Measurements from ENCODE around the gene RNF151. TPM values are rescaled to one million over a fixed set of nuclear protein-coding genes. Genes with fewer than 3 reads are reported as not detected.

RNF151 gene
- total RNA-seq, 1 experiment from 2014 or later: not detected

DNA sequence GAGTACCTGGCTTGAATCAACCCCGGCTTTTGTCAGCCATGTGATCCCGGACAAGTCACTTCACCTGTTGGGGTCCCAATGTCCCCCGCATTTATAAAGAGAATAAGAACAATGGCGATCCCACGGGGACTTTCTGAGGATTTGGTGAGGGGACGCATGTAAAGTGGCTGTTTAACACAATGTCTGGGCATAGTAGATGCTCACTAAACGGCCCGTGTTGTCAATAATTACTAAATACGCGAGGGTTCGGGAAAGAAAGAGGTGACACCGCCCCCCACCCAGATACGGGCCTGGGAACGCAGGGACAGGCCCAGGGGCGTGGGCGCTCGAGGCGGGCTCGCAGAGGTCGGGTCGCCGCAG, 24.9 kb downstream of the RNF151 start:
- DNase-seq (ENCODE audit: low read depth): no peak

DNA sequence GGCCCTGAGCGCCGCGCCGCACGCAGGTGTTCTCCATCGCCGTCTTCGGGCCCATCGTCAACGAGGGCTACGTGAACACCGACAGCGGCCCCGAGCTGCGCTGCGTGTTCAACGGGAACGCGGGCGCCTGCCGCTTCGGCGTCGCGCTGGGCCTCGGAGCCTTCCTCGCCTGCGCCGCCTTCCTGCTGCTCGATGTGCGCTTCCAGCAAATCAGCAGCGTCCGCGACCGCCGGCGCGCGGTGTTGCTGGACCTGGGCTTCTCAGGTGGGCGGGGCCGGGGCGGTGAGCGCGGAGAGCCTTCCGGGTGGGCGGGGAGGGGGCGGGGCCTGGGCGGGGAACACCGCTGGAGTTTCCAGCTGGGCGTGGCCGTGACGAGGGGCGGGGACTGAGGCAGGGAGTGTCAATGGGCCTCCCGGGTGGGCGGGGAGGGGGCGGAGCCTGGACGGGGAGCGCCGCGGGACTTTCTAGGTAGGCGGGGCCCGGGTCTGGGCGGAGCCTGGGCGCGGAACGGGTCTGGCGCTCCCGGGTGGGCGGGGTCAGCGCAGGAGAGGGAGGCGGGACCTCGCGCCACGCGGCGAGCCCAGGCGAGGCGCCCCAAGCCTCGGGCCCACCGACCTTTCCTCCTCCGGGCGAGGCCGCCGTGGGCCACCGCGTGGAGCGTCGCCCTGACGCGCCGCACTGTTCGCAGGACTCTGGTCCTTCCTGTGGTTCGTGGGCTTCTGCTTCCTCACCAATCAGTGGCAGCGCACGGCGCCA, 25.5 kb downstream of the RNF151 start:
- peak; percentile 74 for DNase-seq (ENCODE audit: low read depth)

DNA sequence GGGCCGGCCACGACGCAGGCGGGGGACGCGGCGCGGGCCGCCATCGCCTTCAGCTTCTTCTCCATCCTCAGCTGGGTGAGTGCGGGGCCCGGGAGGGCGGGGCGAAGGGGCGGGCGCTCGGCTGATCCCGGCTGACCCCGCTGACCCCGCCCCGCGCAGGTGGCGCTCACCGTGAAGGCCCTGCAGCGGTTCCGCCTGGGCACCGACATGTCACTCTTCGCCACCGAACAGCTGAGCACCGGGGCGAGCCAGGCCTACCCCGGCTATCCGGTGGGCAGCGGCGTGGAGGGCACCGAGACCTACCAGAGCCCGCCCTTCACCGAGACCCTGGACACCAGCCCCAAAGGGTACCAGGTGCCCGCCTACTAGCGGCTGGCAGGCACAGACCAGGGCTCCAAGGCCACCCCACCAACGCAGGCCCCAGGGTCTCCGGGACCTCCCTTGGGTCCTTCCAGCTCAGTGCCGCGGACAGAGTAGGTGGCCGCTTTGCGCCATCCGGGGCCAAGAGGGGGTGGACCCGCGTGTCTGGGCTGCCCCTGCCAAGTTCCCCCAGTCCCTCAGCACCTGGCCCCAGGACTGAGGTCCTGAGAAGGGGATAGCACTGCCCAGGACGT, 26.2 kb downstream of the RNF151 start:
- no peak for DNase-seq (ENCODE audit: low read depth)

DNA sequence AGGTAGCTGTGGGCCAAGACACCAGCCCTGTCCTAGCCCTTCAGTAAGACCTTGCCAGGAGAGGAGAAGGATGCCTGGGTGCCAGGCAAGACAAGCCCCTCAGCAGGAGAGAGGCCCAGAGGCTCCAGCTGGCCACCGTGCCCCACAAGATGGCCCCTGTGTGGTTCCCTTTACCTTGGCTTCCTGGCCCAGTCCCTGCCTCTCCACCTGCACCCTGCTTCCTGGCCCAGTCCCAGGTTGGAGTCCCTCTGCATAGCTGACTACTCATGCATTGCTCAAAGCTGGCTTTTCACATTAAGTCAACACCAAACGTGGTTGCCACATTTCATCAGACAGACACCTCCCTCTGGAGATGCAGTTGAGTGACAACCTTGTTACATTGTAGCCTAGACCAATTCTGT, 27.1 kb downstream of the RNF151 start:
- DNase-seq (ENCODE audit: low read depth): no peak

DNA sequence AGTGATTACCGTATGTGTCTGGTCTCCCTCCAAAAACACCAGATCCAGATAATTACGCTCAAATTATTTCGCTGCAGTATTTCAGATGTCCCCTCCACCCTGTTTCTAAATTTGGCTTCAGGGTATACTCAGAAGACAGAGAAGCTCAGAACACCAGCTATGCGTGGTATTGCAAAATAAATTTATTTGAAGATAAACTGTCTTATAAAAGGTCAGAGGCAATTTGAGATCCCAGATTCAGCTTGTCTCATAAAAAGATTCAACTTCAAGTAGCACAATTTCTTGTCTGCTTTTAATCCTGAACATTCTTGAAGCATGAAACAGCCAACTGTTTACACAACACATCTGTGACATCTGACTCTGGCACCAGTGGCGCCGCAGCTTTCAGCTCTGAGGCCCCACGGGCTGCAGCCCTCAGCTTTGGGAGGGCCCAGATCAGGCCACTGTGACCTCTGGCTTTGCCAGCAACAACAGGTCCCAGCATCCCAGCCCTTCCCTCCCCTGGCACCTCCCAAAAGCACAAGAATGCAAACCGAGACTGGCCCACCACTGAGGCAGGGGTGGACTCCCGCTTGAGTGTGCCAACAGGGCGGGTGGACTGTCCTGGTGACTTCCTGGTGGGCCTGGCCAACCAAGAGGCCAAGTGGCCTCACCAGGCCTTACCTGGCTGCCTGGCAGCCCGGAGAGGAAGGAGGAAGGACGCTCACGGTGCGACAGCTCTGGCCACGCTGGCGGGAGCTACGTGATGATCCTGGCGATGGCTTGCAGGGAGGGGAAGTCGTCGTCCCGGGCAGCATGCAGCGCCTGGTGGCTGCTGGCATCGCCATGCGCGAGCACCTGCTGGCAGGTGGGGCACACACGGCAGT, 31.1 kb downstream of the RNF151 start:
- DNase-seq (ENCODE audit: low read depth): peak; percentile 32

DNA sequence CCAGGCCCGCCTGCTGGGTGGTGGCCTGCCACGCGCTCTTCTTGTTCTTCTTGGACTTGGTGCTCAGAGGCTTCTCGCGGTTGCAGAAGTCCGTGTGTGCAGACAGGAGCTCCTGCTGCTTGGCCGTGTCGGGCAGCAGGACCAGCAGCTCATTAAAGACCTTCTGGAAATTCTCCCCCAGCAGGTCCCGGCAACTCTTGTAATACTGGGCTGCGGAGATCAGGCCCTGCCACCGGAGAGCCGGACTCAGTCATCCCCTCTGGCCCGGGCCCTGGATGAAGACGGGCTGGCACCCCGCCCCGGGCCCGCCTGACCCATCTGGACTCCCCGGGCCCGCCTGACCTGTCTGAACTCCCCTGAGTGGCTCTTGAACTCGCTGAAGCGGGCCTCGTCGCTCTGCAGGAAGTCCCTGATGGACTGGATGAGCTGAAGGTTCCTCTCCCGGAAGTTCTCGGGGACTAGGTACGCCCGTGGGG, 31.7 kb downstream of the RNF151 start:
- no peak for DNase-seq (ENCODE audit: low read depth)

DNA sequence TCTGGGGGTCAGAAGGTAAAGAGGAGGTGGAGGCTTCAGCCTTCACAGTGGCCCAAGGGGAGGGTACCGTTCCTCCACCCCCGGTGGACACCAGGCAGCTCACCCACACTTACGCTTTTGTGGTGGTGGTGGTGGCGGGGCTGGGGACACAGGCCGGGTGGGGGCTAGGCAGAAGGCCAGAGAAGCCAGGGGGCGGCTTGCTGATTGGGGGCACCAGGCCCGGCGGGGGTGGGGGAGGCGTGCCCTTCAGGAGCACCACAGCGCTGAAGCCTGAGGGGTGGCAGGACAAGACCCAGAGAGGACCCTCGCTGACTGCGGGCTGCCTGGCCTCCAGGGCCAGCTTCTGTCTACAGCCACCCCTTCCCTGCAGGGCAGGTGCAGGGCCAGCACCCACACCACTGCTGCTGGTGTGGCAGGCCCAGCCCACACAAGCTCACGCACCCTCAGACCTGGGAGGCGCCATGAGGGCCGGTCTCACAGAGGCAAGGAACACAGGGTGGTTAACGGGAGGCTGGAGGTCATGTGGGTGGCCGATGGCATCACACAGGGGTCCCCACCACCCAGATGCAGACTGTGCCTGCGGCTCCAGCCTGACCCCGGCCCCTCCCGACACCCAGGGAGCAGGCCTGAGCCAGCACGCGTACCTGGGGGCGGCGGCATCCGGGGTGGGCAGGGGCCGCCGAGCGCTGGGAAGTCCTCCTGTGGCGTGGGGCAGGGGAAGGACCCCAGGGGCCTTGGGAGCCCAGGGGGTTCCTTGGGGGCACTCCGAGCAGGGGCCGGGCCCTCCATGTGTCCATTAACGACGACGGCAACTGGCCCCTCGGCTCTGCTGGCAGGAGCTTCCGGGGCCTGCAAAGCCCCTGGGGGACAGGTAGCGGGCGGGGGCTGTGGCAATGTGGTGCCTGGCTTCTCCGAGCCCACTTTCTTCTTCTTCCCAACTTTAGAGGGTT, 32.5 kb downstream of the RNF151 start:
- no peak for DNase-seq (ENCODE audit: low read depth)

DNA sequence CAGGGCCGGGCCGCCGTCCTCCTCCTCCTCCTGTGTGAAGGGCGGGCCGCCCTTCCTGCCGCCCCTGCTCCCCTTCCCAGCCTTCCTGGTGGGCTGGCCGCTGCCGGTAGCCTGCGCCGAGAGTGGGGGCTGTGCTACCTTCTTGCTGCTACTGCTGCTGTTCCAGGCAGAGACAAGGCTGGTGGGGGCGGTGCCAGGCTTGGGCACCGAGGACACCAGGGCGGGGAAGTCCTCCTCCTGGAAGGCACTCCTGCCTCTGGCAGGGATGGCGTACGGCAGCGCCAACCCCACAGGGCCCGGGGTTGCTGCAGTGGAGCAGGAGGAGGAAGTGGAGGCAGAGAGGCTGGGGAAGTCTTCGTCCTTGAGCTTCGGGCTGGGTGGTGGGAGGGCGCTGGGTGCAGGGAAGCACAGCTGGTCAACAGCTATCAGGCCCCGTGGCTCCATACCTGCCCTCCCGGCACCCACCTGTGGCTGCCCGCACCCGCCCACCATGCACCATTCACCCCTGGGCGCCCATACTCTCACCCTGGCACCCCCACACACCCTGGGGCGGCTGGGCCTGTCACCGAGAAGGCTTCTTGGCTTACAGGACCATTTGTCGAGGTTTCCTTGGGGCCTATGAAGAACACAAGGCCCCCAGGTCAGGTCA, 33.3 kb downstream of the RNF151 start:
- no peak for DNase-seq (ENCODE audit: low read depth)

DNA sequence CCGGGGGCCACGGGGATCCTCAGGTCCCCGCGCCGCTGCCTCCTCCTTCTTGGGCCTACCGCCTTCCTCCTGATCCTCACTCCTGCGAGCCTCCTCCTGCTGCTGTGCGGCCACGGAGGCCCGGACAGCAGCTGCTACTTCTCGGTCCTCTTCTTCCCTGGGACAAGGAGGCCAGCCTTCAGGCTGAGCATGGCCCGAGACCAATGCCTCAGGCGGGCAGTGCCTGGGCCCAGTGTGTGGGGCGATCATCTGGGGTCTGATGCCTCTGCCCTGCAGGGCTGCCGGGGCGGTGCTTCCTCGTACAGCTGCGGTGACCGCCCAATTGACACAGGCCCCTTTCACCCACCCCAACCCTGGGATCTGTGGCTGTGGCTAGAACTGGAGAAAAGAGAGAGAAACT, 34.4 kb downstream of the RNF151 start:
- DNase-seq (ENCODE audit: low read depth): no peak

DNA sequence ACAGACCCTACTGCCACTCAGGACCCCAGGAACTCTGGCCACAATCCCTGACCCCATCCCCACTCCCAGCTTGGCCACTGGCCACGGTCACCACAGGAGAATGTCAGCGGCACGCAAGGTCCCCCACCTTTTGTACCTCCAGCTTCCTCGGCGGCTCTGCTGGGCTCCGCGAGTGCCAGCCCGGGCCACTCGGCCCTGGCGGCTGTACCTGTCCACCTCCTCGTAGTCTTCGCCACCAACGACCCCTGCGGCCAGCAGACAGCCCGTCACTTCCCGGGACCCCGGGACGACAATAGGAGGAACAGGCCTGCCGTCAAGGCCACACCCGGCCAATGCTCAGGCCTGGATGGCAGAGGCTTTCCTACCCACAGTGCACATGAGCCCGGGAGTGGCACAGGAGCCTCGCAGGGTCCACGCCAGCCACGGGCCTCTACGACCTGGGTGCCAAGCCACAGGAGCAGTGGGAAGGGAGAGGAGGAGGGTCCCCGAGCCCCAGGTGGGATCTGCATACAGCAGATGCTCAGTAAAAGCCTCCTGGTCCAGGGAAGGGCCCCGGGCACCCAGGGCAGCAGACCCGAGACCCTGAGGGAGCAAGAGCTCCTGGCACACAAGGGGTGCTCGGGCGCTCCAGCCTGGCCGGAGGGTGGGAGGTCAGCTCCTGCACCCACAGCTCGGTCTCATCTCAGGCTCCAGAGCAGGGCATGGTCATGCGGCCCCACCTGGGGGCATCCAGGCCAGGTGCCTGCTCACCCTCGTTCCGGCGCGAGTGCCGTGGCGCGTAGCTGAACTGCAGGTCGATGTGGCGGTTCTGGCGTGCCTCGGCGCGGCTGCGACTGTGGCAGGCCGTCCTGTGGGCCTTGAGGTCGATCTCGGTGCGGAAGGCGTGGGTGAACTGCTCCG, 35.0 kb downstream of the RNF151 start:
- no peak for DNase-seq (ENCODE audit: low read depth)

DNA sequence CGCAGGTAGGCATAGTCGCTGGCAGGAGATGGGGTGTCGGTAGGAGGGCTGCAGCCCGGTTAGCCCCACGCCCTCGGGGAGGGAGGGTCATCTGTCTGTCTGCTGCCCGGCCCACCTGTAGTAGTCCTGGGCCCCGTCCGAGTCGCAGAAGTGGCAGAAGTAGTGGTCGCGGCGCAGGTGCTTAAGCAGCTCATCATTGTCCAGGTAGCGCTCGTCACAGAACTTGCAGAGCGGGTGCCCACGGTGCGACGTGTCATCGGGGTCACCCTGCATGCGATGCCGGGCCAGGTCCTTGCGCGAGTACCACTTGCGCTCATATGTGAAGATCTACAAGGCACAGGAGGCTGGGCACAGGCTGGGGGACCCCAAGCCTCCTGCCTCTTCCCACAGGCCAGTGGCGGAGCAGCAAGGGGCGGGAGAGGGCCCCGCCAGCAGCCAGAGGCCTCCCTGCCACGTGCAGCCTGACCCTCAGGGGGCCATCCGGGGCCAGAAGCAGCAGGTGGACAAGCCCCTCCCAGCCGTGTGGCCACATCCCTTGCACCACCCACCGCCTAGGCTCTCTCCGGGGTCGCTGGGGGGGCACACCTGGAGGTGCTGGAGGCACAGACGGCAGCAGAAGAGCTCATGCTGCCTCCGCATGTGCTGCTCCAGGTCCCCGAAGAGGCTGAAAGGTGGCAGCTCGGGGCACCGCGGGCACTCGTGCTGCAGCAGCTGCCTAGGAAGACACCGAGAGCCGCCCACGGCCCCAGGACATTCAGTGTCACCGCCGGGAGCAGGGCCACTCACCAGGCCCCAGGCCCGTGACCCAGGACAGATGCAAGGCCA, 36.0 kb downstream of the RNF151 start:
- DNase-seq (ENCODE audit: low read depth): no peak

DNA sequence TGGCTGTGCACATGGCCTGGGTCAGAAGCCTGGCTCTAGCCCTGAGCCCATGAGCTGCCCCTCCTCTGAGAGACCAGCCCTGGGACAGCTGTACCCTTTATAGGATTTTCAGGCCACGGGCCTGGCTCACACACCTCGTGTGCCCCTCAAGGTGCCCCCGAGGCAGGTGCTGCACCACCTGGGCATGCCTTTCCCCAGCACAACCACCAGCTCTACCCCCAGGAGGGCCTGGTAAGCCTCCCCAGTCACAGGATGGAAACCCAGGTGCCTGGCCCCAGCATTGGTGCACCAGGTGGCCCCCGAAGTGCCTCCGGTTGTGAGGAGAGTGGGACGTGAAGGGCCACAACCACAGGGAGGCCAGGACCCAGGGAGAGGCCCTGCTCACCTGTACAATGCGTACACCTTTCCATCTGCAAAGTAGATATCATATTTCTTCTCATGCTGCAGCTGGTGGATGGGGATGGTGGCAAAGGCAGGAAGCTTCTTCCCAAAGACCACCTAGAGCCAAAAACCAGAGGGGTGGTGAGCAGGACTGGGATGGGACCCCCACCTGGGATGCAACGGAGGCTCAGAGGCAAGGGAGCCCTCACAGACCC, 36.7 kb downstream of the RNF151 start:
- DNase-seq (ENCODE audit: low read depth): no peak

DNA sequence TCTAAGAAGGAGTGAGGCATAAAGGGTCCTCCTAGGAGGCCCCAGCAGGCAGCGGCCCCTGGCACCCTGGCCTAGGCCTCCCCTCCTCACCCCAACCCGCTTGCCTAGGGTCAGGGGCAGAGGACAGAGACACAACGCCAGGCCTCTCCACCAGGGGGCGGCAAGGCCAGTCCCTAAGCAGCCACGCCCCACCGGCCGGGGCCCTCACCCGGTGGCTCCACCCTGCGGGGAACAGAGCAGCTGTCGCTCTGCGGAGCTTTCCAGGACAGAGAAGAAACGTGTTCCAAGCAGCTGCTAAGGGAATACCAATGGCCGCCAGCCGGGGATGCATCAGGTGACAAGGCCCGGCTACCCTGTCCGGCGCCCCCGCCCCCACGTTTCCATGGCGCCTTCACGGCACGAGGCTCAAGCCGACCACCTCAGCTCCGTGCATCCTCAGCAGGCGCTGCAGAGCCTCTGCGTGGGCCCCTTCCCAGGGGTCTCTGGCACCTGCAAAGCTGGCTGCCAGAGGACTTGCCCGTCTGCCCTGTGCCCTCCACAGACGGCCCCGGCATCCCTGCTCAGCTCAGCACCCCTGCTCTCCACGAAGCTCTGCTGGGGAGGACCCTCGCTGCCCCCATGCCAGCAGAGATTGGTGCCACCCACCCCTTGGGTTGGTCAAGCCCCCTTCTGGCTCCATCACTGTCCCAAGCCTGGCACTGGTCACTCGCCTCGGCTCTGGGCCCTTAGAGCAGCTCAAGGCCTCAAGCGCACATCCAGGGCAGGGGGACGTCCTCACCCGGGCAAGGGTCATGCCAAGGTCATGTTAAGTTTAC, 37.4 kb downstream of the RNF151 start:
- DNase-seq (ENCODE audit: low read depth): peak; percentile 67

DNA sequence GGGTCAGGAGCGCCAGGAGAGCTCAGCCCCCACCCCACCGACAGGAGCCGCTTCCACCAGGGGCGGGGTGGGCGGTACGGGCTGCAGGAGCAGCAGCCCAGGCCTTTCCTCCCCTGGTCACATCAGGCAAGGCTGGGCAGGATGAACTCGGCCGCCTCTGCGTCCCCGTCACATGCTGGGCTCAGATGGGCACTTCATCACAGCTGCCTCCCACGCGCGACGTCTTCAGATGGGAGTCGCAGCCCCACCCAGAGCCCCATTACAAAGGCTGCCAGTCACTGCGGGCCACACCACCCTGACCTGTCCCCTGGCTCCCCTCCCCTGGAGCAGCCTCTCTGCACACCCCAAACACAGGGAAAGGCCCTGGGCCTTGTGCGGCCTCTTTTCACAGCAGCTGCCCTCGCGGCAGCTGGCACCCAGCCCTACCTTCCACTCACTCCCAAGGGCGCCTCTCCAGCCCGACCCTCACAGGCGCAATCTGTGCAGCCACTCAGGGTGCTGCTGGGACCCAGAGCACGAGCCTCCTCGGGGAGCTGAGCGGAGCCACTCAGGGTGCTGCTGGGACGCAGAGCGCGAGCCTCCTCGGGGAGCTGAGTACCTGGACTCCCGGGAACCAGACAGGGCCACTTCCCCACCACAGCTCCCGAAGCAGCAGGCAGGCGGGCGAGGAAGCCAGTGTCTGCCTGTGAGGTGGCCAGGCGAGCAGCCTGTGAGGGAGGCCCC, 38.3 kb downstream of the RNF151 start:
- DNase-seq (ENCODE audit: low read depth): no peak

DNA sequence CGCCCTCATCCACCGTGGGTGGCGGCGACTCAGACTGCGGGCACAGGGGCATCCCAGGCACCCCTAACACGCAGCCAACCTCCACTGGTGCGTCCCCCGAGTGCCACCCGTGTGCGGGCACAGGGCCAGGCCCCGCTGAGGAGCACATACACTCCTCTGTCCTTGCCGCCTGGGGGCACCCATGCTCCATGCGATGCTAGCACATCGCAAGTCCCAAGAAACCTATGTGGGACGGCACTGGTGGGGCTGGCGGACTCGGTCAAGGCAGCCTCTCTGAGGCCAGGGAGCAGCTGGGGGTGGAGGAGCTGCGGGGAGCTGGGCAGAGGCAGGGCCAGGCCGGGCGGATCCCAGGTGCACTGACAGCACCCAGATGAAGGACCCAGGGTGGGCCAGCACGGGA, 39.0 kb downstream of the RNF151 start:
- DNase-seq (ENCODE audit: low read depth): no peak

DNA sequence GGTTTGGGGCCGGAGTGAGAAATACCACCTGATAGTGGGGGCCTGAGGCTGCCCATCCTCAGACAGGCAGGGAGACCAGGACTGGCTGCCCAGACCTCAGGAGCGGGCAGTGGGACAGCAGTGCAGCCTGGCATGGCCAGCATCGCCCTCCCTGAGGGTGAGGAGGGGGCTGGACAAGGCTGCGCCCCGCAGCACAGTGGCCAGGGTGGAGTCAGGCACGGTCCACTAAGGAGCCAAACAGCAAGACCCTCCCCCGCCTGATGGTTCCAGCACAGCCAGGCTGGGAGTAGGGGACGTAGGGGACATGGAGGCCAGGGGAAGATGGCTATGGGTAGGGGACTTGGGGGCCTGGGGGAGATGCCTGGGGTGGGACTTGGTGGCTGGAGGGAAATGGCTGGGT, 39.7 kb downstream of the RNF151 start:
- no peak for DNase-seq (ENCODE audit: low read depth)
